GM12878 (cell line): ENCODE data around the gene TWF1. TPM values are rescaled to one million over a fixed set of nuclear protein-coding genes. Genes with fewer than 3 reads are reported as not detected.

Experiments
- ATAC-seq: fragments of 200-7000 bp; cut with Tn5 transposase; 3 replicates; pipeline ENCODE4 v1.9.1; 2020; ENCODE audit warnings: mild to moderate bottlenecking, moderate library complexity
- Bru-seq: library from RNA; stranded (reverse); fragments of 400-500 nt; gene quantifications from one replicate; lab custom pipeline; 2021; lab: Mats Ljungman, UMichigan
- BruChase-seq, 2 experiments: library from RNA; stranded (reverse); fragments of 400-500 nt; gene quantifications; one replicate each; lab custom pipeline; 2021; lab: Mats Ljungman, UMichigan
- BruUV-seq: library from RNA; stranded (reverse); fragments of 400-500 nt; replicated peaks from 2 replicates; lab custom pipeline; 2021; lab: Mats Ljungman, UMichigan
- CTCF ChIA-PET: fragments of 300-600 bp; sonication (Branson Sonifier 250); formaldehyde crosslinking; extraction: SDS; loops from one replicate; lab custom pipeline; 2021; ENCODE audit warnings: inconsistent platforms; lab: Yijun Ruan, JAX
- POLR2A ChIA-PET: fragments of 350-600 bp; formaldehyde crosslinking; extraction: SDS; loops from one replicate; lab custom pipeline; 2021; ENCODE audit warnings: inconsistent platforms; lab: Charles Lee
- RAD21 ChIA-PET: fragments of 300-600 bp; sonication (Branson Sonifier 250); formaldehyde crosslinking; loops from one replicate; lab custom pipeline; 2023; ENCODE audit warnings: antibody characterized with exemption; ENCODE audit not compliant: unreplicated experiment; lab: Charles Lee
- SMC1A ChIA-PET: fragments of 300-600 bp; sonication (Branson Sonifier 250); formaldehyde crosslinking; loops from one replicate; lab custom pipeline; 2023; ENCODE audit not compliant: unreplicated experiment, uncharacterized antibody; lab: Charles Lee
- DNase-seq: peaks from one replicate; pipeline ENCODE4 v3.0.0-alpha.2; 2011; ENCODE audit warnings: low read depth, low spot score
- FAIRE-seq: peaks from 3 replicates; lab custom pipeline; 2011; peaks lifted over from hg19 to GRCh38; lab: Jason Lieb, UNC
- H2AFZ ChIP-seq: 2 replicates; pipeline ENCODE4 v1.6.0; 2011; ENCODE audit warnings: low read depth, low read length, control low read depth; ENCODE audit not compliant: control insufficient read depth
- H3K27ac ChIP-seq: 2 replicates; pipeline ENCODE4 v1.5.1; 2011; ENCODE audit warnings: control low read depth; ENCODE audit not compliant: control insufficient read depth, insufficient read depth
- H3K27me3 ChIP-seq, 2 experiments: replicated peaks in 1 of 2; 2 replicates each; pipeline versions ENCODE4 v1.6.0 to v1.6.1; 2011; ENCODE audit warnings: low read length in 1 of 2; ENCODE audit not compliant: control insufficient read depth in 2 of 2, insufficient read depth in 2 of 2
- H3K36me3 ChIP-seq, 2 experiments: 2 replicates each; pipeline ENCODE4 v1.5.1; 2011; ENCODE audit warnings: low read length in 1 of 2; ENCODE audit not compliant: control insufficient read depth in 2 of 2, insufficient read depth in 2 of 2
- H3K4me1 ChIP-seq: 2 replicates; pipeline ENCODE4 v1.6.1; 2011; ENCODE audit warnings: mild to moderate bottlenecking, low read length, moderate library complexity, mixed read lengths; ENCODE audit not compliant: control insufficient read depth, insufficient read depth
- H3K4me2 ChIP-seq: 2 replicates; pipeline ENCODE4 v1.6.0; 2011; ENCODE audit warnings: control low read depth; ENCODE audit not compliant: control insufficient read depth, insufficient read depth
- H3K4me3 ChIP-seq: fragments of 200-600 bp; sonication (generic); 2 replicates; pipeline ENCODE4 v1.5.1; 2016
- H3K79me2 ChIP-seq: 2 replicates; pipeline ENCODE4 v1.6.0; 2011; ENCODE audit warnings: low read length; ENCODE audit not compliant: control insufficient read depth, insufficient read depth
- H3K9ac ChIP-seq: 2 replicates; pipeline ENCODE4 v1.8.0; 2011; ENCODE audit warnings: low read length, control low read depth, mixed read lengths; ENCODE audit not compliant: control insufficient read depth, insufficient read depth
- H3K9me3 ChIP-seq: replicated peaks from 3 replicates; pipeline ENCODE4 v1.5.1; 2011; ENCODE audit warnings: mild to moderate bottlenecking, low read length; ENCODE audit not compliant: control insufficient read depth, insufficient read depth
- H4K20me1 ChIP-seq: 2 replicates; pipeline ENCODE4 v1.6.0; 2011; ENCODE audit not compliant: control insufficient read depth, insufficient read depth
- BHLHE40 ChIP-seq, 2 experiments: fragments of 450-650 bp in 1 of 2; IDR thresholded peaks; 2 replicates each; pipeline ENCODE4 v1.6.1; 2011 to 2017; ENCODE audit warnings: low read depth in 2 of 2, borderline replicate concordance in 1 of 2, improper control_type of control experiment in 1 of 2, low read length in 1 of 2, mild to moderate bottlenecking in 1 of 2
- CREB1 ChIP-seq: IDR thresholded peaks from 2 replicates; pipeline ENCODE4 v1.6.1; 2012; ENCODE audit warnings: low read depth, mild to moderate bottlenecking, inconsistent platforms
- CREM ChIP-seq: IDR thresholded peaks from 2 replicates; pipeline ENCODE4 v1.6.1; 2014; ENCODE audit warnings: antibody characterized with exemption, low read depth
- EGR1 ChIP-seq, 2 experiments: IDR thresholded peaks; 1 replicate in 1 of 2; 2 replicates in 1 of 2; pipeline ENCODE4 v1.6.1; 2011 to 2012; ENCODE audit warnings: low read depth in 2 of 2, low read length in 2 of 2, borderline replicate concordance in 1 of 2, mild to moderate bottlenecking in 1 of 2, moderate library complexity in 1 of 2
- ELK1 ChIP-seq: IDR thresholded peaks from 2 replicates; pipeline ENCODE4 v1.6.1; 2012; ENCODE audit warnings: low read depth, low read length, improper control_type of control experiment
- JUND ChIP-seq: IDR thresholded peaks from 2 replicates; pipeline ENCODE4 v1.6.1; 2012; ENCODE audit warnings: low read depth, mild to moderate bottlenecking, low read length, improper control_type of control experiment, moderate library complexity
- LARP7 ChIP-seq: fragments of 450-650 bp; IDR thresholded peaks from 2 replicates; pipeline ENCODE4 v1.6.1; 2017; ENCODE audit warnings: mild to moderate bottlenecking
- PAX5 ChIP-seq: IDR thresholded peaks from 2 replicates; pipeline ENCODE4 v1.6.1; 2011; ENCODE audit warnings: low read depth, low read length, borderline replicate concordance
- PAX8 ChIP-seq: fragments of 450-650 bp; IDR thresholded peaks from 2 replicates; pipeline ENCODE4 v1.6.1; 2017; ENCODE audit warnings: mild to moderate bottlenecking, moderate library complexity
- PML ChIP-seq: IDR thresholded peaks from 2 replicates; pipeline ENCODE4 v1.6.1; 2012; ENCODE audit warnings: low read length, inconsistent platforms
- POLR2A ChIP-seq: IDR thresholded peaks from 2 replicates; pipeline ENCODE4 v1.6.1; 2011; ENCODE audit warnings: low read depth, mild to moderate bottlenecking, low read length
- POLR2AphosphoS2 ChIP-seq: IDR thresholded peaks from 2 replicates; pipeline ENCODE4 v1.6.1; 2011; ENCODE audit warnings: low read depth, mild to moderate bottlenecking, low read length, improper control_type of control experiment, moderate library complexity
- POU2F2 ChIP-seq: IDR thresholded peaks from 3 replicates; pipeline ENCODE4 v1.6.1; 2011; ENCODE audit warnings: low read depth, mild to moderate bottlenecking, low read length, borderline replicate concordance
- SPI1 ChIP-seq: IDR thresholded peaks from 2 replicates; pipeline ENCODE4 v1.6.1; 2011; ENCODE audit warnings: low read depth, mild to moderate bottlenecking, low read length, moderate library complexity, borderline replicate concordance; ENCODE audit not compliant: insufficient read depth
- SREBF2 ChIP-seq: IDR thresholded peaks from 2 replicates; pipeline ENCODE4 v1.6.1; 2012; ENCODE audit warnings: mild to moderate bottlenecking, low read length
- USF1 ChIP-seq: IDR thresholded peaks from 2 replicates; pipeline ENCODE4 v1.6.1; 2011; ENCODE audit warnings: borderline replicate concordance, low read depth, mild to moderate bottlenecking, moderate library complexity, mixed read lengths, low read length; ENCODE audit not compliant: insufficient read depth; ENCODE audit errors: extremely low read length
- WGBS: methylation state at CpG from one replicate; pipeline ENCODE4 v1.1.6; 2016; ENCODE audit warnings: low lambda C conversion rate; ENCODE audit not compliant: insufficient replicate concordance, insufficient coverage; ENCODE audit errors: missing lambda C conversion rate; 5-methylcytosine and 5-hydroxymethylcytosine counted together
- in situ Hi-C: fragments of 300-500 bp; cut with MboI; formaldehyde crosslinking; loops from 9 replicates; pipeline ENCODE4 v1.14.3; 2018; ENCODE audit warnings: mixed read lengths
- intact Hi-C: fragments of 100-400 bp; cut with micrococcal nuclease; formaldehyde crosslinking; loops from one replicate; pipeline ENCODE4 v1.14.2; 2022; ENCODE audit not compliant: unreplicated experiment
- long read RNA-seq, 2 experiments: library from polyadenylated mRNA; unstranded; transcript quantifications; one replicate each; pipeline ENCODE4 v2.0.0, GENCODE V29; 2019 to 2020
- polyA minus RNA-seq, 3 experiments: library from RNA; depleted of rRNA, polyadenylated mRNA; stranded (reverse); fragments of >200 nt; gene quantifications; 2 replicates each; pipeline ENCODE4 v1.2.3, GENCODE V29; 2011
- polyA plus RNA-seq, 11 experiments: library from polyadenylated mRNA; depleted of rRNA in 4 of 11; unstranded in 6 of 11; stranded (reverse) in 5 of 11; fragments of >200 nt; fragmentation: Nextera tagmentation in 4 of 11; fragmentation: Illumina TruSeq in 1 of 11; extraction: Ambion mirVana in 4 of 11; extraction: Trizol in 1 of 11; gene quantifications; 1 replicate in 1 of 11; 2 replicates in 10 of 11; pipeline versions ENCODE4 v1.2.1 to v1.2.3, GENCODE V29; 2011 to 2016; ENCODE audit warnings: inconsistent platforms in 2 of 11, missing spikeins in 2 of 11, low read depth in 1 of 11
- total RNA-seq, 4 experiments: library from RNA; depleted of rRNA in 3 of 4; stranded (reverse); fragments of >200 nt in 3 of 4; fragmentation: Illumina TruSeq in 1 of 4; extraction: Trizol in 1 of 4; gene quantifications; 2 replicates each; pipeline versions ENCODE4 v1.2.1 to v1.2.3, GENCODE V29; 2013 to 2021

The TWF1 gene
- 52.6 and 60.4 TPM in 2 replicates for total RNA-seq (2013; cell fraction: nucleolus; rRNA removed)
- 16.2 and 29.8 TPM in 2 replicates for total RNA-seq (2014; rRNA removed)
- total RNA-seq (2014; rRNA removed; fragmentation: Illumina TruSeq; extraction: Trizol): 19.8 and 21.8 TPM in 2 replicates
- total RNA-seq (2021): 13.1 and 18.1 TPM in 2 replicates
- polyA plus RNA-seq (2011; ENCODE audit: low read depth): 5.3 TPM
- polyA plus RNA-seq (2011; rRNA removed): 23.5 and 40.1 TPM in 2 replicates
- polyA plus RNA-seq (2011; cell fraction: cytosol; rRNA removed): 7.0 and 8.2 TPM in 2 replicates
- polyA plus RNA-seq (2011; cell fraction: nucleus; rRNA removed): 18.2 and 21.2 TPM in 2 replicates
- polyA plus RNA-seq (2012): 9.0 and 12.3 TPM in 2 replicates
- 17.5 and 30.8 TPM in 2 replicates for polyA plus RNA-seq (2014; fragmentation: Illumina TruSeq; extraction: Trizol)
- 10 to 100 TPM in 1 of 2 experiments, 1 to 10 TPM in 1; 8.7 to 11.5 TPM for polyA plus RNA-seq (2014; fragmentation: Nextera tagmentation; extraction: Ambion mirVana)
- polyA plus RNA-seq (2014; rRNA removed): 15.1 and 18.8 TPM in 2 replicates
- polyA plus RNA-seq (2016; fragmentation: Nextera tagmentation; extraction: Ambion mirVana): 10 to 100 TPM; 20.7 to 21.3 TPM
- polyA minus RNA-seq (2011; rRNA and poly(A)+ RNA removed): 10.6 and 12.3 TPM in 2 replicates
- polyA minus RNA-seq (2011; cell fraction: cytosol; rRNA and poly(A)+ RNA removed): 7.7 and 9.4 TPM in 2 replicates
- polyA minus RNA-seq (2011; cell fraction: nucleus; rRNA and poly(A)+ RNA removed): 32.8 and 37.3 TPM in 2 replicates
- Bru-seq, nascent RNA: percentile 96 among the genes with signal in this experiment
- percentile 74 among the genes with signal in this experiment for BruChase-seq, experiment 1, labeled RNA remaining after a 6-hour chase
- BruChase-seq, experiment 2, labeled RNA remaining after a 2-hour chase: percentile 92 among the genes with signal in this experiment
- long read RNA-seq, experiment 1, transcript TWF1-201 (9 exons, 3,045 nt): major isoform, 9 of 12 reads
- long read RNA-seq, experiment 1, partial matches to known transcripts: 2 of 12 reads
- long read RNA-seq, experiment 1, other reads (novel, unspliced or antisense): 1 of 12 reads
- long read RNA-seq, experiment 2, transcript TWF1-201 (9 exons, 3,045 nt): major isoform, 37 of 61 reads
- long read RNA-seq, experiment 2, partial matches to known transcripts: 16 of 61 reads
- long read RNA-seq, experiment 2, other reads (novel, unspliced or antisense): 5 of 61 reads

- SMC1A ChIA-PET: interaction anchor here (1.1 to 3.8 kb wide), 11 partner anchors 10 to 79 kb away, joined by 3 to 12 read pairs (median 5); partner anchors contain the start of genes IRAK4 and PUS7L
- in situ Hi-C loops: no loop called here
- intact Hi-C loops: loop anchor here (2.0 kb wide), 1 partner anchor 77 kb away; no protein-coding TSS in a partner anchor
- RAD21 ChIA-PET: interaction anchor here (0.7 to 3.0 kb wide), 6 partner anchors 11 to 77 kb away, joined by 3 to 17 read pairs (median 4); partner anchors contain the start of genes IRAK4 and PUS7L
- H3K36me3 ChIP-seq: peaks cover 0 to 6% of the 10 kb centered on the region in 2 experiments; a peak in 2 of 4 replicates
- no TSS peak for BruUV-seq
- DNase-seq (no peak), ATAC-seq (peak; percentile 95), FAIRE-seq (no peak)
- POLR2A ChIA-PET: interaction anchor here (0.8 to 3.0 kb wide), 5 partner anchors 9 to 47 kb away, joined by 3 to 24 read pairs (median 3); partner anchors contain the start of genes IRAK4, PUS7L and TMEM117
- peaks cover 40% of the 10 kb centered on the region for H3K79me2 ChIP-seq
- peak within 1 kb of the TSS; percentile 84 for H3K4me3 ChIP-seq
- peak within 1 kb of the TSS; percentile 93 for H3K9ac ChIP-seq
- no peaks in the 10 kb centered on the region for H3K27me3 ChIP-seq
- H3K27ac ChIP-seq: peak within 1 kb of the TSS; percentile 96
- H3K4me2 ChIP-seq: peak within 1 kb of the TSS; percentile 74
- no peaks in the 10 kb centered on the region for H3K4me1 ChIP-seq
- H4K20me1 ChIP-seq: no peaks in the 10 kb centered on the region
- H2AFZ ChIP-seq: peak within 1 kb of the TSS; percentile 91
- CTCF ChIA-PET: interaction anchor here (2.8 to 3.7 kb wide), 2 partner anchors 46 to 76 kb away, joined by 16 to 21 read pairs; partner anchors contain the start of genes IRAK4 and PUS7L
- WGBS: 1% methylated on average over 84 of the region's 89 CpGs
- no peaks in the 10 kb centered on the region for H3K9me3 ChIP-seq
- no peak for TF ChIP-seq USF1
- no peak for TF ChIP-seq PAX8
- no peak for TF ChIP-seq SREBF2
- TF ChIP-seq POU2F2: 0 out of 3 replicates have a peak, but pooled peaks have one; percentile 68
- TF ChIP-seq PML: peak; percentile 71; the same call in 1 of the 2 replicates
- TF ChIP-seq LARP7: peak; percentile 91
- peak in 1 of 2 experiments; percentile 5; a peak in 1 of 3 replicates for TF ChIP-seq EGR1 (IDR thresholded peaks at IDR 0.05; ENCODE audit: borderline replicate concordance in 1 of 2, low read depth in 2 of 2, low read length in 2 of 2)
- no peak for TF ChIP-seq JUND
- TF ChIP-seq CREM: peak; percentile 92
- peak; percentile 85 for TF ChIP-seq SPI1
- TF ChIP-seq POLR2AphosphoS2: peak; percentile 83
- peak in 1 of 2 experiments; percentile 52; a peak in 1 of 4 replicates for TF ChIP-seq BHLHE40 (IDR thresholded peaks at IDR 0.05; ENCODE audit: borderline replicate concordance in 1 of 2, low read depth in 2 of 2, low read length in 1 of 2)
- no peak for TF ChIP-seq PAX5
- TF ChIP-seq CREB1: peak; percentile 95
- peak; percentile 95 for TF ChIP-seq POLR2A
- no peak for TF ChIP-seq ELK1
Measured at GRCh38 chr12:43805860-43806736, at the start of gene TWF1. TSS of gene TWF1 (minus strand) at chr12:43806317. CDS start at chr12:43806245, 72 bp downstream.
